IMR-90 (cell line): ENCODE measurements around the gene COX6A2. TPM values are rescaled to one million over a fixed set of nuclear protein-coding genes. Genes with fewer than 3 reads are reported as not detected.

Experiments
- ATAC-seq: fragments of 200-7000 bp; cut with Tn5 transposase; 2 replicates; pipeline ENCODE4 v1.9.1; 2020; ENCODE audit warnings: low read depth, mild to moderate bottlenecking, moderate library complexity
- BruUV-seq: library from RNA; stranded (reverse); fragments of 400-500 nt; replicated peaks from 2 replicates; lab custom pipeline; 2021; lab: Mats Ljungman, UMichigan
- CTCF ChIA-PET: fragments of 300-600 bp; formaldehyde crosslinking; extraction: SDS; loops from one replicate; lab custom pipeline; 2021; ENCODE audit warnings: antibody characterized with exemption; lab: Yijun Ruan, JAX
- POLR2A ChIA-PET: fragments of 300-600 bp; sonication (Branson Sonifier 250); formaldehyde crosslinking; loops from one replicate; lab custom pipeline; 2022; ENCODE audit warnings: antibody characterized with exemption; ENCODE audit not compliant: unreplicated experiment; lab: Charles Lee
- DNase-seq: peaks from one replicate; pipeline ENCODE4 v3.0.0; 2013
- H2AFZ ChIP-seq: replicated peaks from 2 replicates; pipeline ENCODE3; 2013; ENCODE audit warnings: low read length, mild to moderate bottlenecking; ENCODE audit not compliant: poor library complexity
- H2AK5ac ChIP-seq: 2 replicates; pipeline ENCODE4 v1.6.1; 2013; ENCODE audit warnings: low read depth, low read length, inconsistent platforms
- H2AK9ac ChIP-seq: replicated peaks from 2 replicates; pipeline ENCODE3; 2013; ENCODE audit warnings: mild to moderate bottlenecking, low read depth, low read length, moderate library complexity; ENCODE audit not compliant: poor library complexity
- H2BK120ac ChIP-seq: 2 replicates; pipeline ENCODE4 v1.6.1; 2013; ENCODE audit warnings: low read depth, low read length, inconsistent platforms
- H2BK15ac ChIP-seq: 3 replicates; pipeline ENCODE4 v1.6.1; 2013; ENCODE audit warnings: low read depth, low read length, inconsistent platforms
- H2BK20ac ChIP-seq: 2 replicates; pipeline ENCODE4 v1.6.1; 2013; ENCODE audit warnings: low read depth, mild to moderate bottlenecking, inconsistent platforms, low read length, moderate library complexity
- H2BK5ac ChIP-seq: 2 replicates; pipeline ENCODE4 v1.6.1; 2013; ENCODE audit warnings: mild to moderate bottlenecking, low read depth, low read length, inconsistent platforms; ENCODE audit not compliant: poor library complexity, severe bottlenecking
- H3K14ac ChIP-seq: replicated peaks from 2 replicates; pipeline ENCODE4 v1.6.1; 2013; ENCODE audit warnings: low read depth, low read length, inconsistent platforms
- H3K18ac ChIP-seq: 2 replicates; pipeline ENCODE4 v1.6.1; 2013; ENCODE audit warnings: low read depth, low read length, control low read depth
- H3K23ac ChIP-seq: 2 replicates; pipeline ENCODE4 v1.6.1; 2013; ENCODE audit warnings: low read depth, low read length, inconsistent platforms
- H3K27ac ChIP-seq: 2 replicates; pipeline ENCODE4 v1.5.1; 2013; ENCODE audit warnings: mild to moderate bottlenecking, control low read depth, low read length; ENCODE audit not compliant: insufficient read depth
- H3K27me3 ChIP-seq: 2 replicates; pipeline ENCODE4 v1.6.1; 2013; ENCODE audit warnings: low read length; ENCODE audit not compliant: control insufficient read depth, insufficient read depth
- H3K36me3 ChIP-seq: 2 replicates; pipeline ENCODE4 v1.6.1; 2013; ENCODE audit warnings: low read length, mixed read lengths; ENCODE audit not compliant: control insufficient read depth, insufficient read depth
- H3K4ac ChIP-seq: 2 replicates; pipeline ENCODE4 v1.6.1; 2013; ENCODE audit warnings: low read depth, low read length, inconsistent platforms
- H3K4me1 ChIP-seq: 2 replicates; pipeline ENCODE4 v1.6.1; 2013; ENCODE audit warnings: low read length, mixed read lengths; ENCODE audit not compliant: control insufficient read depth, insufficient read depth
- H3K4me2 ChIP-seq: 2 replicates; pipeline ENCODE4 v1.6.1; 2013; ENCODE audit warnings: low read depth, mild to moderate bottlenecking, control low read depth, low read length, moderate library complexity
- H3K4me3 ChIP-seq: 2 replicates; pipeline ENCODE4 v1.5.1; 2013; ENCODE audit warnings: low read depth, mild to moderate bottlenecking, control low read depth, low read length, moderate library complexity; ENCODE audit not compliant: insufficient read depth
- H3K56ac ChIP-seq: 2 replicates; pipeline ENCODE4 v1.6.1; 2013; ENCODE audit warnings: low read length, inconsistent platforms; ENCODE audit not compliant: insufficient read depth; ENCODE audit errors: extremely low read depth
- H3K79me1 ChIP-seq, 2 experiments: 2 replicates each; pipeline ENCODE4 v1.6.1; 2013; ENCODE audit warnings: low read length in 2 of 2, inconsistent platforms in 1 of 2, low read depth in 1 of 2
- H3K9ac ChIP-seq: 2 replicates; pipeline ENCODE4 v1.6.1; 2013; ENCODE audit warnings: low read depth, low read length, control low read depth
- H3K9me1 ChIP-seq: 2 replicates; pipeline ENCODE4 v1.6.1; 2013; ENCODE audit warnings: low read length, inconsistent platforms; ENCODE audit not compliant: insufficient read depth
- H3K9me3 ChIP-seq: 2 replicates; pipeline ENCODE4 v1.6.1; 2013; ENCODE audit warnings: low read length; ENCODE audit not compliant: control insufficient read depth, insufficient read depth
- H4K20me1 ChIP-seq: 2 replicates; pipeline ENCODE4 v1.6.1; 2013; ENCODE audit warnings: low read length, inconsistent platforms; ENCODE audit not compliant: insufficient read depth
- H4K5ac ChIP-seq: 2 replicates; pipeline ENCODE4 v1.6.1; 2013; ENCODE audit warnings: mild to moderate bottlenecking, low read depth, low read length, control low read depth
- H4K8ac ChIP-seq, 2 experiments: 2 replicates each; pipeline ENCODE4 v1.6.1; 2013; ENCODE audit warnings: low read depth in 2 of 2, low read length in 2 of 2, control low read depth in 1 of 2, inconsistent platforms in 1 of 2
- H4K91ac ChIP-seq: 2 replicates; pipeline ENCODE4 v1.6.1; 2013; ENCODE audit warnings: low read depth, low read length, inconsistent platforms; ENCODE audit not compliant: insufficient read depth
- CEBPB ChIP-seq: IDR thresholded peaks from 2 replicates; pipeline ENCODE4 v1.6.1; 2012; ENCODE audit warnings: low read depth, low read length, improper control_type of control experiment
- CHD1 ChIP-seq: IDR thresholded peaks from 2 replicates; pipeline ENCODE4 v1.6.1; 2012; ENCODE audit warnings: low read depth, low read length, improper control_type of control experiment
- CTCF ChIP-seq: conservative IDR thresholded peaks from 2 replicates; pipeline ENCODE4 v1.5.1; 2012; ENCODE audit warnings: mild to moderate bottlenecking, low read depth, low read length, improper control_type of control experiment
- FOS ChIP-seq: fragments of 150-350 bp; IDR thresholded peaks from 2 replicates; pipeline ENCODE4 v1.6.1; 2016; ENCODE audit warnings: low read depth, low read length
- MAFK ChIP-seq: IDR thresholded peaks from 2 replicates; pipeline ENCODE4 v1.6.1; 2012; ENCODE audit warnings: low read depth, low read length, improper control_type of control experiment
- MAZ ChIP-seq: IDR thresholded peaks from 2 replicates; pipeline ENCODE4 v1.6.1; 2012; ENCODE audit warnings: low read depth, mild to moderate bottlenecking, low read length, improper control_type of control experiment, moderate library complexity, borderline replicate concordance
- MXI1 ChIP-seq: IDR thresholded peaks from 2 replicates; pipeline ENCODE4 v1.6.1; 2012; ENCODE audit warnings: low read depth, mild to moderate bottlenecking, low read length, moderate library complexity, borderline replicate concordance
- NFE2L2 ChIP-seq: fragments of 150-350 bp; IDR thresholded peaks from 2 replicates; pipeline ENCODE4 v1.6.1; 2016; ENCODE audit warnings: low read depth, mild to moderate bottlenecking, low read length
- POLR2A ChIP-seq: IDR thresholded peaks from 2 replicates; pipeline ENCODE4 v1.6.1; 2012; ENCODE audit warnings: mild to moderate bottlenecking, low read depth, low read length
- RAD21 ChIP-seq: IDR thresholded peaks from 2 replicates; pipeline ENCODE4 v1.6.1; 2012; ENCODE audit warnings: low read length, improper control_type of control experiment
- RCOR1 ChIP-seq: IDR thresholded peaks from 2 replicates; pipeline ENCODE4 v1.6.1; 2012; ENCODE audit warnings: mild to moderate bottlenecking, low read length, improper control_type of control experiment; ENCODE audit not compliant: insufficient replicate concordance
- SMC3 ChIP-seq: fragments of 150-350 bp; IDR thresholded peaks from 2 replicates; pipeline ENCODE4 v1.6.1; 2016; ENCODE audit warnings: low read depth, mild to moderate bottlenecking, antibody characterized with exemption, low read length, moderate library complexity
- WGBS, 2 experiments: methylation state at CpG; one replicate each; pipeline versions ENCODE4 v1.1.5 to v1.1.7; 2013; ENCODE audit warnings: missing lambda C conversion rate in 2 of 2; ENCODE audit not compliant: insufficient read length in 1 of 2; ENCODE audit errors: extremely low coverage in 2 of 2; 5-methylcytosine and 5-hydroxymethylcytosine counted together
- dilution Hi-C: fragments of 300-500 bp; cut with HindIII; formaldehyde crosslinking; loops from one replicate; pipeline ENCODE4 v1.14.3; 2018; ENCODE audit warnings: low sequenced_read_pairs; ENCODE audit not compliant: unreplicated experiment
- in situ Hi-C: fragments of 300-500 bp; cut with MboI; formaldehyde crosslinking; loops from 3 replicates; pipeline ENCODE4 v1.14.3; 2019; ENCODE audit warnings: low sequenced_read_pairs, inconsistent platforms, mixed read lengths
- intact Hi-C: fragments of 100-400 bp; cut with micrococcal nuclease; formaldehyde crosslinking; loops from 2 replicates; pipeline ENCODE4 v1.10.0; 2022
- polyA plus RNA-seq, 3 experiments: library from polyadenylated mRNA; depleted of rRNA; stranded (reverse); fragments of >200 nt; gene quantifications; 2 replicates each; pipeline ENCODE4 v1.2.3, GENCODE V29; 2012; ENCODE audit warnings: low replicate concordance in 1 of 3
- total RNA-seq: library from RNA; depleted of rRNA; stranded (reverse); fragments of >200 nt; gene quantifications from 2 replicates; pipeline ENCODE4 v1.2.3, GENCODE V29; 2012
- TF ChIP-seq, protein P1 (sequence below): fragments of 150-350 bp; IDR thresholded peaks from 2 replicates; pipeline ENCODE4 v1.6.1; 2017; ENCODE audit warnings: mild to moderate bottlenecking, antibody characterized with exemption, low read length, low read depth

The COX6A2 gene
- total and polyA plus RNA-seq, 2 of the 4 experiments (the other 2 are of a cell fraction), result not detected

DNA sequence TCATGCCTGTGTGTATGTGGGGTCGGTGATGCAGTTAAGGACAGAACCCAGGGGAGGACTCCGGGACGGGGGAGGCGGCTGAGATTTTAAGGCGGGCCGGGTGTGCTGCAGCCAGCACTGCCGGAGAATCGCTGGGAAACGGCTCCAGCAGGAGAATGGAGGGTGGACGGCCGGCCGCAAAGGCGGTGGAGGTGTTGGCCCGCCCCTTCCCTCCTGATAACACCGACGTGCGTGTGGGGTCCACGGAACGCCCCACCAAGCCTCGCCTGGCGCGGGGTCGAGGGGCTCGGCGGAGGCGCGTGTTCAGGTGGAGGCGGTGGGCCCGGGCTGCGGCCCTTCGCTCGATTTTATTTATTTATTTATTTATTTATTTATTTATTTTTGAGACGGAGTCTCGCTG is 13.8 kb upstream of the COX6A2 start:
- no TSS peak for BruUV-seq
- peak overlapping the region; percentile 0 for H2AK9ac ChIP-seq
- no peaks in the 10 kb centered on the region for H4K20me1 ChIP-seq
- H4K8ac ChIP-seq, result no peak overlapping the region; a peak in 2 of 4 replicates
- H3K9ac ChIP-seq, result 0 out of 2 replicates have a peak overlapping the region, but pooled peaks have one; percentile 85
- no peaks in the 10 kb centered on the region for H3K36me3 ChIP-seq
- H3K4me1 ChIP-seq, result no peaks in the 10 kb centered on the region
- no peak overlapping the region for H4K5ac ChIP-seq
- no peak overlapping the region for H3K23ac ChIP-seq
- TF ChIP-seq SMC3 (no peak), MAZ (no peak), CTCF (no peak), FOS (no peak), POLR2A (no peak), MAFK (no peak), CEBPB (no peak), RCOR1 (no peak), RAD21 (no peak), MXI1 (no peak), NFE2L2 (no peak), CHD1 (no peak)
- TF ChIP-seq, protein P1, sequence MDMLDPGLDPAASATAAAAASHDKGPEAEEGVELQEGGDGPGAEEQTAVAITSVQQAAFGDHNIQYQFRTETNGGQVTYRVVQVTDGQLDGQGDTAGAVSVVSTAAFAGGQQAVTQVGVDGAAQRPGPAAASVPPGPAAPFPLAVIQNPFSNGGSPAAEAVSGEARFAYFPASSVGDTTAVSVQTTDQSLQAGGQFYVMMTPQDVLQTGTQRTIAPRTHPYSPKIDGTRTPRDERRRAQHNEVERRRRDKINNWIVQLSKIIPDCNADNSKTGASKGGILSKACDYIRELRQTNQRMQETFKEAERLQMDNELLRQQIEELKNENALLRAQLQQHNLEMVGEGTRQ, result no peak
- ATAC-seq (no peak), DNase-seq (no peak)
- intact Hi-C loops, result loop anchor here (2.0 to 10.0 kb wide), 3 partner anchors 57 to 241 kb away; partner anchors contain the start of gene RUSF1
- no peak overlapping the region for H3K4ac ChIP-seq
- no peak overlapping the region for H4K91ac ChIP-seq
- no peak overlapping the region for H3K27ac ChIP-seq
- H2BK120ac ChIP-seq, result no peak overlapping the region
- H3K79me1 ChIP-seq, result no peaks in the 10 kb centered on the region
- H2AK5ac ChIP-seq, result no peak overlapping the region
- POLR2A ChIA-PET, result interaction anchor here (0.6 kb wide), 1 partner anchor 186 kb away, joined by 4 read pairs; no protein-coding TSS in a partner anchor
- dilution Hi-C loops, result no loop called here
- no peak overlapping the region for H3K18ac ChIP-seq
- in situ Hi-C loops, result loop anchor here (5.0 to 10.0 kb wide), 3 partner anchors 63 to 447 kb away; partner anchors contain the start of gene RUSF1
- CTCF ChIA-PET, result interaction anchor here (0.6 to 2.1 kb wide), 5 partner anchors 10 to 488 kb away, joined by 3 to 11 read pairs (median 3); no protein-coding TSS in a partner anchor
- H3K14ac ChIP-seq, result no peak overlapping the region
- H3K27me3 ChIP-seq, result no peaks in the 10 kb centered on the region
- no peaks in the 10 kb centered on the region for H3K9me1 ChIP-seq
- H3K4me2 ChIP-seq, result no peak overlapping the region; the same call in 1 of the 2 replicates
- H3K9me3 ChIP-seq, result no peaks in the 10 kb centered on the region
- no peak overlapping the region for H3K56ac ChIP-seq
- H2BK20ac ChIP-seq, result no peak overlapping the region
- H2AFZ ChIP-seq, result peak overlapping the region; percentile 66
- 74% methylated on average over 10 of the region's 34 CpGs; no CpG with 5 or more reads in 1 of the 2 experiments for WGBS, 2 experiments
- H3K4me3 ChIP-seq, result peak overlapping the region; percentile 83; the same call in 1 of the 2 replicates
- no peak overlapping the region for H2BK15ac ChIP-seq
- H2BK5ac ChIP-seq, result no peak overlapping the region
